Spinal cord (tissue), 10 donors: ENCODE data around the gene KRT81. TPM values are rescaled to one million over a fixed set of nuclear protein-coding genes. Genes with fewer than 3 reads are reported as not detected.
"Not testable (repeated sequence)": the region's sequence is repeated elsewhere in the genome, so short reads cannot be mapped to it uniquely, and the experiment has no call there.

Experiments used
- DNase-seq, 6 donors: peaks; one replicate each; pipeline versions ENCODE4 v3.0.0 to v3.0.0-alpha.2; 2013 to 2015; ENCODE audit warnings: low spot score in 6 of 6, low read depth in 4 of 6
- H3K27ac ChIP-seq: one replicate; pipeline ENCODE4 v1.5.1; 2013; ENCODE audit warnings: low read depth, low read length, control low read depth
- H3K27me3 ChIP-seq: one replicate; pipeline ENCODE4 v1.6.1; 2013; ENCODE audit warnings: low read length; ENCODE audit not compliant: control insufficient read depth, insufficient read depth
- H3K36me3 ChIP-seq: one replicate; pipeline ENCODE4 v1.6.1; 2013; ENCODE audit warnings: low read length; ENCODE audit not compliant: control insufficient read depth, insufficient read depth
- H3K4me1 ChIP-seq: one replicate; pipeline ENCODE4 v1.6.1; 2013; ENCODE audit warnings: low read length; ENCODE audit not compliant: control insufficient read depth, insufficient read depth
- H3K4me3 ChIP-seq: one replicate; pipeline ENCODE4 v1.5.1; 2013; ENCODE audit warnings: low read depth, low read length, control low read depth
- H3K9me3 ChIP-seq: one replicate; pipeline ENCODE4 v1.6.1; 2013; ENCODE audit warnings: low read length; ENCODE audit not compliant: control insufficient read depth, insufficient read depth
- WGBS: methylation state at CpG from one replicate; pipeline ENCODE4 v1.1.5; 2013; ENCODE audit warnings: missing lambda C conversion rate; ENCODE audit not compliant: insufficient coverage; 5-methylcytosine and 5-hydroxymethylcytosine counted together
- polyA plus RNA-seq, 2 donors: library from polyadenylated mRNA; unstranded; fragments of 120-200 nt; gene quantifications; one replicate each; pipeline ENCODE4 v1.2.1, GENCODE V29; 2013; ENCODE audit not compliant: insufficient read length in 2 of 2
- total RNA-seq, 2 donors: library from RNA; depleted of rRNA in 1 of 2; stranded (reverse); fragments of 120-200 nt in 1 of 2; fragments of >200 nt in 1 of 2; gene quantifications; one replicate each; pipeline versions ENCODE4 v1.2.3 to v1.2.4, GENCODE V29; 2013 to 2014
- donor health status: healthy.

KRT81 gene
- total and polyA plus RNA-seq, 4 donors = 0.15 to 0.55 (median 0.17) TPM; not detected in 1

- not testable (repeated sequence) for H3K4me3 ChIP-seq, DNase-seq, H3K36me3 ChIP-seq, H3K4me1 ChIP-seq, H3K27me3 ChIP-seq, H3K9me3 ChIP-seq, H3K27ac ChIP-seq
- 82% methylated on average over 10 of the region's 31 CpGs for WGBS
These were observed 10.4 kb upstream of the KRT81 start for GRCh38 chr12:52301721-52302120.

- Histone ChIP-seq H3K27ac (no peak overlapping the region), H3K4me1 (no peaks in the 10 kb centered on the region), H3K36me3 (no peaks in the 10 kb centered on the region), H3K9me3 (no peaks in the 10 kb centered on the region), H3K4me3 (no peak overlapping the region), H3K27me3 (no peaks in the 10 kb centered on the region)
- DNase-seq = no peak
- WGBS = 68% methylated on average over 8 of the region's 14 CpGs
These were observed 9.7 kb upstream of the KRT81 start for GRCh38 chr12:52300796-52301691.

DNA sequence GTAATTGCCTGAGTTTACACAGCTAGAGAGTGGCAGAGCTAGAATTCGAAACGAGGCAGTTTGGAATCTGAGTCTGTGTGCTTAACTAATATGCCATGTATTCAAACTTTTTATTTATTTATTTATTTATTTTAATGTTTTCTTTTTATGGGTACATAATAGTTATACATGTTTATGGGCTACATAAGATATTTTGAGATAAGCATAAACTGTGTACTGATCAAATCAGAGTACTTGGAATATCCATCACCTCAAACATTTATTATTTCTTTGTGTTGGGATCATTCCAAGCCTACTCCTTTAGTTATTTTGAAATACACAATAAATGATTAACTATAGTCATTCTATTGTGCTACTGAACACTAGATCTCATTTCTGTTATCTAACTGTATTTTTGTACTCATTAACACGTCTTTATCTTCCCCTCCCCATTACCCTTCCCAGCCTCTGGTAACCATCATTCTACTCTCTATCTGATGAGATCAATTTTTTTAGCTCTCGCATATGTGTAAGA lies 7.4 kb upstream of the KRT81 start:
- Histone ChIP-seq H3K27ac (no peak overlapping the region), H3K9me3 (no peaks in the 10 kb centered on the region), H3K4me1 (no peaks in the 10 kb centered on the region), H3K36me3 (no peaks in the 10 kb centered on the region), H3K4me3 (no peak overlapping the region), H3K27me3 (no peaks in the 10 kb centered on the region)
- no CpG with 5 or more reads among the region's 4 CpGs for WGBS
- no peak for DNase-seq

GRCh38 chr12:52296572-52297215 lies 5.4 kb upstream of the KRT81 start:
- no peaks in the 10 kb centered on the region for H3K36me3 ChIP-seq
- no peak overlapping the region for H3K27ac ChIP-seq
- H3K4me3 ChIP-seq = no peak overlapping the region
- DNase-seq = no peak
- H3K9me3 ChIP-seq = no peaks in the 10 kb centered on the region
- peaks cover under 1% of the 10 kb centered on the region for H3K27me3 ChIP-seq
- WGBS = 79% methylated on average over 4 of the region's 5 CpGs
- H3K4me1 ChIP-seq = no peaks in the 10 kb centered on the region

DNA sequence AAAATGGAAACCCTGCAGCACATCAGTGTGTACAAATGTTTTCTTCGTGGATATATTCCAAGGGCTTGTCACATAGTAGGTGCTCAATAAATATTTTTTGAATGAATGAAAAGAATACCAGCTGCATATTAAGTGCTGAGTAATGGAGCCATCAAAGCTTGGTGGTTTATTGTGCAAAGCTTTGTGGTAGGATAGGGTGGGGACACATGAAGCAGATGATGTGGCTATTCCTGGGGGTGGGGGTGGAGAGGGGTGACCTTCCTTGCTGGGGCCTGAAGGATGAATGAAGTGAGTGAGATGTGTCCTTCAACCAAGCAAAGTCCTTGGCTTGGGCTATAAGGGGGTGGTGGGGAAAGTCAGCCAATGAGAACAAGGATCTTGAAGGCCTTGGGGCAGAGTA lies 4.3 kb upstream of the KRT81 start:
- 83% methylated on average over 1 of the region's 1 CpG for WGBS
- no peaks in the 10 kb centered on the region for H3K36me3 ChIP-seq
- H3K9me3 ChIP-seq = no peaks in the 10 kb centered on the region
- no peak overlapping the region for H3K27ac ChIP-seq
- no peak overlapping the region for H3K4me3 ChIP-seq
- no peak for DNase-seq
- H3K4me1 ChIP-seq = no peaks in the 10 kb centered on the region
- H3K27me3 ChIP-seq = peaks cover 4% of the 10 kb centered on the region

- no peak for DNase-seq
- Histone ChIP-seq H3K4me1 (no peaks in the 10 kb centered on the region), H3K27ac (no peak overlapping the region), H3K36me3 (no peaks in the 10 kb centered on the region), H3K4me3 (no peak overlapping the region), H3K27me3 (peaks cover 4% of the 10 kb centered on the region), H3K9me3 (no peaks in the 10 kb centered on the region)
- WGBS = no CpG with 5 or more reads among the region's 1 CpG
These were observed 3.5 kb upstream of the KRT81 start for GRCh38 chr12:52294803-52295202.

DNA sequence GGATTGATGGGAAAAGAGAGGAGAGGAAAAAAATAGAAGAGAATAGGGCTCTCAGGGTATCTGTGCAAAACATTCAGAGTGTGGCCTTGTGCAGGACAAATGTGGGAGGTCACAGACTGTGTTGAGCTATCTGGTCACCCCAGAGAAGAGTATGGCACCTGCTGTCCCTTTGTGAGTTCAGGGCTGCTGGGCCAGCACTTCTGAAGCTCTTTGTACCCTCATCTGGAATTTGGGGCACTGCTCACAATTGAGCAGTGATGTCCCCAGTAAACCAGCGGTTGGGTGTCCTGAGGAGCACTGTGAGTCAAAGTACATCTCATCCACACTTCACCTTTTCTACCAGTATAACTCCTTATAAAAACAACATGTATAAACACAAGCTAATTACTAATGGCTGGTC lies 2.6 kb upstream of the KRT81 start:
- DNase-seq = no peak
- H3K27ac ChIP-seq = no peak overlapping the region
- H3K9me3 ChIP-seq = no peaks in the 10 kb centered on the region
- no peak overlapping the region for H3K4me3 ChIP-seq
- H3K27me3 ChIP-seq = peaks cover 4% of the 10 kb centered on the region
- H3K4me1 ChIP-seq = no peaks in the 10 kb centered on the region
- no peaks in the 10 kb centered on the region for H3K36me3 ChIP-seq
- WGBS = no CpG with 5 or more reads among the region's 1 CpG

- not testable (repeated sequence) for H3K27ac ChIP-seq, DNase-seq, H3K4me3 ChIP-seq, H3K4me1 ChIP-seq, H3K27me3 ChIP-seq, H3K9me3 ChIP-seq, H3K36me3 ChIP-seq
- no CpG with 5 or more reads among the region's 5 CpGs for WGBS
These were observed 725 bp downstream of the KRT81 start for GRCh38 chr12:52290483-52291134.

- H3K4me3 ChIP-seq, H3K4me1 ChIP-seq, H3K27me3 ChIP-seq, H3K36me3 ChIP-seq, H3K27ac ChIP-seq, DNase-seq, H3K9me3 ChIP-seq: not testable (repeated sequence)
- WGBS = 95% methylated on average over 4 of the region's 17 CpGs
These were observed 3.2 kb downstream of the KRT81 start for GRCh38 chr12:52287816-52288805.
